ENCODE data around the gene ADIPOR2. TPM values are rescaled to one million over a fixed set of nuclear protein-coding genes. Genes with fewer than 3 reads are reported as not detected.

The ADIPOR2 gene
- total and polyA plus RNA-seq, 2 of the 4 experiments (the other 2 are of a cell fraction): 20.0 to 24.9 TPM

DNA sequence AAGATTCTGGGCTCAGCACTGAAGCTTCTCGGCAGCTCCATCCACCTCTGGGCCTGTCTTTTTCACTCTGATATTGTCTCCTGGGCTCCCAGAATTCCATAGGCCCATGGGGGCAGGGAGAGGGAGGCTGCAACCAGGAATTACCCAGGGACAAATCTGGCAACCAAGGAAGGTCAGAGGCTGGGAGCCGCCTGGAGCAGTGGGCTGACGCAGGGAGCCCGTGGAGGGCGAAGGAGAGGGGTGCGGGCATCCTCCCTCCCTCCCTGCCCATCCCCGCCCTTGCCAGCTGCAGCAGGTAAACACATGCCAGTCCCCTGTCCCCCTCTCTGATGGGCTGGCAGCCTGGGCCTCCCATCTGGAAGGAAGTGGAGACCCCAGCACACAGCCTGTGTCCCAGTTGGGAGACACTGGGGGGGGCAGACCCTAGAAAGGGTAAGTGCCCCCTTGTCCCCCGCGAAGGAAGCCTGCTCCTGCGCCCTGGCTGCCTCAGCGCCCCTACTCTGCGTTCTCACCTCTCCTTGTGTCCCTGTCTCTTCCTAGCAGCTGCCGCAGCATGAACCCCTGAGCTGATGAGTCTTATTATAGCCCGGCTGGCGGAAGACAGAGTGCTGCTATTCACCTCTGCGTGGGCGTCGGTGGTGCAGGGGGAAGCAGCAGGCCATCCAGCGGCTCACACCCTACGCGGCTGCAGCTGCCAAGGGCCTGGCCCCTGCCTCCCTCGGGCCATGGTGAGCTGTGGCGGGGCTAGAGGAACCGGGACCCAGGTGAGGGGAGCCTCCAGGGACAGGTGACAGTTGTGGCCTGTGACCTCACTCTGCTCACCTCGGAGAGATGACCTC is 136.2 kb downstream of the ADIPOR2 start:
- Histone ChIP-seq H2BK5ac (ENCODE audit: low read depth, low read length, poor library complexity, severe bottlenecking) (no peak overlapping the region), H3K23ac (ENCODE audit: low read depth, low read length) (no peak overlapping the region), H4K8ac (ENCODE audit: low read depth in 2 of 2, low read length in 2 of 2) (no peak overlapping the region), H4K91ac (ENCODE audit: insufficient read depth, low read depth, low read length) (no peak overlapping the region), H2AK5ac (ENCODE audit: low read depth, low read length) (no peak overlapping the region), H2BK15ac (ENCODE audit: low read depth, low read length) (no peak overlapping the region), H3K4me2 (ENCODE audit: low read depth, low read length) (no peak overlapping the region), H2BK120ac (ENCODE audit: low read depth, low read length) (no peak overlapping the region), H4K5ac (ENCODE audit: low read depth, low read length) (no peak overlapping the region), H2AK9ac (replicated peaks; ENCODE audit: low read depth, low read length, poor library complexity) (no peak overlapping the region), H2BK20ac (ENCODE audit: low read depth, low read length) (no peak overlapping the region), H3K36me3 (ENCODE audit: control insufficient read depth, insufficient read depth, low read length) (no peaks in the 10 kb centered on the region), H3K4me3 (ENCODE audit: insufficient read depth, low read depth, low read length) (no peak overlapping the region), H3K4ac (ENCODE audit: low read depth, low read length) (no peak overlapping the region), H3K79me1 (ENCODE audit: low read depth in 1 of 2, low read length in 2 of 2) (no peaks in the 10 kb centered on the region), H3K4me1 (ENCODE audit: control insufficient read depth, insufficient read depth, low read length) (no peaks in the 10 kb centered on the region), H3K18ac (ENCODE audit: low read depth, low read length) (no peak overlapping the region), H3K9ac (ENCODE audit: low read depth, low read length) (no peak overlapping the region), H3K27ac (ENCODE audit: insufficient read depth, low read length) (no peak overlapping the region), H2AFZ (replicated peaks; ENCODE audit: low read length, poor library complexity) (no peak overlapping the region), H3K9me3 (ENCODE audit: control insufficient read depth, insufficient read depth, low read length) (no peaks in the 10 kb centered on the region), H3K14ac (replicated peaks; ENCODE audit: low read depth, low read length) (no peak overlapping the region), H3K9me1 (ENCODE audit: insufficient read depth, low read length) (no peaks in the 10 kb centered on the region), H3K56ac (ENCODE audit: extremely low read depth, insufficient read depth, low read length) (no peak overlapping the region), H3K27me3 (ENCODE audit: control insufficient read depth, insufficient read depth, low read length) (peaks cover 69% of the 10 kb centered on the region), H4K20me1 (ENCODE audit: insufficient read depth, low read length) (no peaks in the 10 kb centered on the region; the same call in 1 of the 2 replicates)
- ATAC-seq (ENCODE audit: low read depth) (no peak), DNase-seq (no peak)
- 72% methylated on average over 17 of the region's 25 CpGs; no CpG with 5 or more reads in 1 of the 2 experiments for WGBS, 2 experiments (ENCODE audit: extremely low coverage in 2 of 2, insufficient read length in 1 of 2)
- ChIA-PET POLR2A (ENCODE audit: unreplicated experiment) (no interaction called here), CTCF (no interaction called here)
- in situ Hi-C loops (cut with MboI; ENCODE audit: low sequenced_read_pairs): no loop called here
- intact Hi-C loops (cut with micrococcal nuclease): no loop called here
- no TSS peak for BruUV-seq (replicated peaks)
- dilution Hi-C loops (cut with HindIII; ENCODE audit: low sequenced_read_pairs, unreplicated experiment): no loop called here
- TF ChIP-seq MAZ (IDR thresholded peaks at IDR 0.05; ENCODE audit: borderline replicate concordance, low read depth, low read length) (no peak), CHD1 (IDR thresholded peaks at IDR 0.05; ENCODE audit: low read depth, low read length) (no peak), USF2 (IDR thresholded peaks at IDR 0.05; ENCODE audit: low read depth, low read length) (no peak), BHLHE40 (IDR thresholded peaks at IDR 0.05; ENCODE audit: low read depth, low read length) (no peak), SMC3 (IDR thresholded peaks at IDR 0.05; ENCODE audit: low read depth, low read length) (no peak)
